Right atrium auricular region (tissue), 2 donors: ENCODE measurements around the gene MAPK4. TPM values are rescaled to one million over a fixed set of nuclear protein-coding genes. Genes with fewer than 3 reads are reported as not detected.

Experiments used
- DNase-seq: peaks from one replicate; pipeline ENCODE4 v3.0.0-alpha.2; 2019; ENCODE audit warnings: low spot score
- H3K27ac ChIP-seq, 2 donors: fragments of 200-600 bp; sonication (generic); 1 replicate in 1 of 2; 2 replicates in 1 of 2; pipeline ENCODE4 v1.5.1; 2016 to 2019
- H3K27me3 ChIP-seq, 2 donors: fragments of 200-600 bp; sonication (generic); one replicate each; pipeline versions ENCODE4 v1.5.1 to v1.6.0; 2017 to 2019
- H3K36me3 ChIP-seq: fragments of 200-600 bp; sonication (generic); one replicate; pipeline ENCODE4 v1.5.1; 2016
- H3K4me1 ChIP-seq, 2 donors: fragments of 200-600 bp; sonication (generic); one replicate each; pipeline versions ENCODE4 v1.5.1 to v1.6.0; 2017 to 2019
- H3K4me3 ChIP-seq, 2 donors: fragments of 200-600 bp; sonication (generic); 1 replicate in 1 of 2; 2 replicates in 1 of 2; pipeline ENCODE4 v1.5.1; 2017 to 2019; ENCODE audit warnings: mild to moderate bottlenecking in 1 of 2, moderate library complexity in 1 of 2
- H3K9me3 ChIP-seq, 2 donors: fragments of 200-600 bp; sonication (generic); one replicate each; pipeline ENCODE4 v1.5.1; 2019
- CTCF ChIP-seq, 2 donors: fragments of 200-600 bp; sonication (generic); IDR thresholded peaks; one replicate each; pipeline ENCODE4 v1.5.1; 2019; ENCODE audit warnings: antibody characterized with exemption in 2 of 2
- total RNA-seq, 2 donors: library from RNA; depleted of rRNA; stranded (reverse); fragments of >200 nt; gene quantifications; one replicate each; pipeline ENCODE4 v1.1.0, GENCODE V29; 2016

MAPK4 gene
- total RNA-seq, 2 donors from 2014 or later = 17.9 to 101 TPM

GRCh38 chr18:50662775-50663383, 103.0 kb downstream of the MAPK4 start:
- no peaks in the 10 kb centered on the region for H3K36me3 ChIP-seq
- peaks cover 3 to 5% of the 10 kb centered on the region in 2 donors for H3K9me3 ChIP-seq
- H3K27me3 ChIP-seq = no peaks in the 10 kb centered on the region
- no peak for DNase-seq
- no peak for TF ChIP-seq CTCF (IDR thresholded peaks at IDR 0.05)
- H3K4me3 ChIP-seq = no peak overlapping the region
- peak overlapping the region; percentile 16 to 69 for H3K27ac ChIP-seq
- H3K4me1 ChIP-seq = peaks cover 0 to 24% of the 10 kb centered on the region in 2 donors

GRCh38 chr18:50663626-50664441, 103.9 kb downstream of the MAPK4 start:
- TF ChIP-seq CTCF (IDR thresholded peaks at IDR 0.05) = no peak
- Histone ChIP-seq H3K27me3 (no peaks in the 10 kb centered on the region), H3K27ac (peak overlapping the region in 1 of 2 donors; percentile 69), H3K9me3 (peaks cover 3 to 5% of the 10 kb centered on the region in 2 donors), H3K36me3 (no peaks in the 10 kb centered on the region), H3K4me1 (peaks cover 0 to 19% of the 10 kb centered on the region in 2 donors), H3K4me3 (no peak overlapping the region)
- DNase-seq = no peak

- Histone ChIP-seq H3K4me1 (peaks cover 0 to 17% of the 10 kb centered on the region in 2 donors), H3K9me3 (peaks cover 3 to 5% of the 10 kb centered on the region in 2 donors), H3K27ac (peak overlapping the region; percentile 55 to 83), H3K36me3 (no peaks in the 10 kb centered on the region), H3K27me3 (no peaks in the 10 kb centered on the region), H3K4me3 (no peak overlapping the region)
- no peak for DNase-seq
- no peak for TF ChIP-seq CTCF (IDR thresholded peaks at IDR 0.05)
Measured at GRCh38 chr18:50665015-50665414, 105.1 kb downstream of the MAPK4 start.

- Histone ChIP-seq H3K4me3 (no peak overlapping the region), H3K9me3 (peaks cover 3 to 5% of the 10 kb centered on the region in 2 donors), H3K27me3 (no peaks in the 10 kb centered on the region), H3K27ac (peak overlapping the region; percentile 55 to 83), H3K36me3 (no peaks in the 10 kb centered on the region), H3K4me1 (peaks cover 0 to 17% of the 10 kb centered on the region in 2 donors)
- no peak for DNase-seq
- no peak for TF ChIP-seq CTCF (IDR thresholded peaks at IDR 0.05)
Measured at GRCh38 chr18:50665519-50665918, 105.6 kb downstream of the MAPK4 start.

- Histone ChIP-seq H3K4me3 (no peak overlapping the region), H3K4me1 (peaks cover 0 to 17% of the 10 kb centered on the region in 2 donors), H3K27me3 (no peaks in the 10 kb centered on the region), H3K27ac (peak overlapping the region; percentile 55 to 83), H3K36me3 (no peaks in the 10 kb centered on the region), H3K9me3 (peaks cover 3 to 5% of the 10 kb centered on the region in 2 donors)
- DNase-seq = no peak
- TF ChIP-seq CTCF (IDR thresholded peaks at IDR 0.05) = no peak
Measured at GRCh38 chr18:50666536-50666935, 106.6 kb downstream of the MAPK4 start.
